ENCODE measurements around the gene FIGNL1.

The FIGNL1 gene, protein sequence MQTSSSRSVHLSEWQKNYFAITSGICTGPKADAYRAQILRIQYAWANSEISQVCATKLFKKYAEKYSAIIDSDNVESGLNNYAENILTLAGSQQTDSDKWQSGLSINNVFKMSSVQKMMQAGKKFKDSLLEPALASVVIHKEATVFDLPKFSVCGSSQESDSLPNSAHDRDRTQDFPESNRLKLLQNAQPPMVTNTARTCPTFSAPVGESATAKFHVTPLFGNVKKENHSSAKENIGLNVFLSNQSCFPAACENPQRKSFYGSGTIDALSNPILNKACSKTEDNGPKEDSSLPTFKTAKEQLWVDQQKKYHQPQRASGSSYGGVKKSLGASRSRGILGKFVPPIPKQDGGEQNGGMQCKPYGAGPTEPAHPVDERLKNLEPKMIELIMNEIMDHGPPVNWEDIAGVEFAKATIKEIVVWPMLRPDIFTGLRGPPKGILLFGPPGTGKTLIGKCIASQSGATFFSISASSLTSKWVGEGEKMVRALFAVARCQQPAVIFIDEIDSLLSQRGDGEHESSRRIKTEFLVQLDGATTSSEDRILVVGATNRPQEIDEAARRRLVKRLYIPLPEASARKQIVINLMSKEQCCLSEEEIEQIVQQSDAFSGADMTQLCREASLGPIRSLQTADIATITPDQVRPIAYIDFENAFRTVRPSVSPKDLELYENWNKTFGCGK

DNA sequence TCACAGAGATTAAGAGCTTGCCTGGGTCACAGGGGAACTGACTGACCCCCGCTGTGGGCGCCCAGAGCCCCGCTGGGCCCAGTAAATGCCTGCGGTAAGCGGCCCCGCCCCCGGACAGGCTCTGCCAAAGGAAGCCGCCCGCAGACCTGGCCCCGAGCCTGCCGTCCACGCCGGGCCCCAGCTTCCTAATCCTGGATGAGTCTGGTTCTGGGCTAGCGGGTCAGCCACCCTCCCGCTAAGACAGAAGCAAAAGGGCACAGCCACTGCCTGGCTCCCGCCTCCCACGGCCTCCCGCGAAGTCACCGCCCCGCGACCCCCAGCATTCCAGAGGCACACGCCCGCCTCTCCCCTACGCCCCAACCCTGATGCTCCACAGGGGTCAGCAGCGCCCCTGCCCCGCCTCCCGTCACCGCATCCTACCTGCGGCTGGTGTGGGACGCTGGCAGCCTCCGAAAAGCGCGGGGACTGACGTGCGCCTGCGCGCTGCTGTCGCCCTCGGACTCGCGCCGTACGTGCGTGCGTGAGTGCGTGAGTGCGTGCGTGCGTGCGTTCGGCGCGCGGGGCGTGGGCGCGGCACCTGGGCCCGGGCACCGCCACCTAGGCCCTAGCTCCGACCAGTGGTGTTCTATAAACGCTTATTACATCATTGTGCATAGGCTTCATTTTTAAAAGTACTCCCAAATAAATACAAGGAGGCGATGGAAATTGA is at the start of gene FIGNL1:
TSS of gene FIGNL1 (minus strand) at position 470 of the 709 bp plus-strand sequence. CDS start 3,063 bp downstream, outside the sequence.
- DNase-seq: peak in 56 of 58 donors; percentile 9 to 82 (median 64)

GRCh38 chr7:50499092-50499491 is 48.9 kb upstream of the FIGNL1 start:
- no peak for DNase-seq

- no peak for DNase-seq
Measured at GRCh38 chr7:50497968-50498367, 47.8 kb upstream of the FIGNL1 start.

DNA sequence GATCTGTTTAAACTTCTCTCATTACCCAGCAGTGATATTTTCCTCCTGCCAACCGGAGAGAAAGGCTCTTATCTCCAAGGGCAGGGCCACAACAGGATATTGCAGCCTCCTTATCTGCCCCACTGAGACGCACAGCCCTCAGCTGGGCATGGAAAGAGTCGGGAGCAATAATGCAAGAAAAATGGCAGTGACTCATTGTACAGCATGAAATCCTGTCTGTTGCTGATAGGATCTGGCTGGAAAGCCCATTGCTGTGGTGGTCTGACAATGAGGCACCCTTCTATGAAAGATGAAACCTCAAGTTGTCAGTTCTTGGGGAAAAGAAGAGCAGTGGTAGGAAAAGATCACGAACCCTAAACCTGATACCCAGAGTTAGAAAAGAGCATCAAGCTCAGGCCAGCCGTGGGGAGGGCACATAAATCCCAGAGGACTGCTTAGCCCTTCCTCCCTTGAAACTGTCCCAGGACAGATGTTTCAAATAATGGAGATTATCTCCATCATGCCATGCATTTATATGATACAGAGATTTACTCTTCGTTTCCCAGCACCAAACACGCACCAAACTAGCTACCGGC is 47.0 kb upstream of the FIGNL1 start:
- DNase-seq: no peak

GRCh38 chr7:50496569-50496968 is 46.4 kb upstream of the FIGNL1 start:
- no peak for DNase-seq

DNA sequence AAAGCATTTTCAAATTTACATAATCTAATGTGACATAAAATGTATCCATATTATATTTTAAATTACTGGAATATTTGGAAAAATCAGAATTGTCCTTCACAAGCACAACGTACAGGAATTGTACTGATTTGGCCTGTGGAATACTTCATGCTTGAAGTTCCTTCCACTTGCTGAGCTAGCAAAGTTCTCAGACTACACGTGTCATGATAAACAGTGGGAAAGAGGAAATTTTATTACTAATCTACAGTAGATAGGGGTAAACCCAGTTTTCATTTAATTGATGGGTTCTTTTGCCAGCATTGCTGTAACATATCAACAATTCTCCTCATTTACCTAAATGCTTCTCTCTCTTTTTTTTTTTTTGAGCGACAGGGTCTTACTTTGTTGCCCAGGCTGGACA is 45.6 kb upstream of the FIGNL1 start:
- DNase-seq: no peak

- DNase-seq: no peak
Measured at GRCh38 chr7:50492770-50493519, 42.8 kb upstream of the FIGNL1 start.

DNA sequence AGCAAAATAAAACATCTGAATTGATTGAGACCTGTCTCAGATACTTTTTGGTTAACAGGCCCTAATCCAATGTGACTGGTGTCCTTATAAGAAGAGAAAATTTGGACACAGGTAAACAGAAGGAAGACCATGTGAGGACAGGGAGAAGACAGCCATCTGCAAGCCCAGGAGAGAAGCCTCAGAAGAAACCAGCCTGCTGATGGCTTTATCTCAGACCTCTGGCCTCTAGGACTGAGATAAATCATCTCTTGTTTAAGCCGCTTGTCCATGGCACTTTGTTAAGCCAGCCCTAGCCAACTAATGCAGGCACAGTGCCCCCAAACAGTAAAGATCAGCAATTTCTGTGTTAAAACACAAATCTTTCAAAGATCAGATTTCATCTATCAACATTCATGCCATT is 41.8 kb upstream of the FIGNL1 start:
- no peak for DNase-seq

GRCh38 chr7:50491209-50491608 is 41.1 kb upstream of the FIGNL1 start:
- no peak for DNase-seq

DNA sequence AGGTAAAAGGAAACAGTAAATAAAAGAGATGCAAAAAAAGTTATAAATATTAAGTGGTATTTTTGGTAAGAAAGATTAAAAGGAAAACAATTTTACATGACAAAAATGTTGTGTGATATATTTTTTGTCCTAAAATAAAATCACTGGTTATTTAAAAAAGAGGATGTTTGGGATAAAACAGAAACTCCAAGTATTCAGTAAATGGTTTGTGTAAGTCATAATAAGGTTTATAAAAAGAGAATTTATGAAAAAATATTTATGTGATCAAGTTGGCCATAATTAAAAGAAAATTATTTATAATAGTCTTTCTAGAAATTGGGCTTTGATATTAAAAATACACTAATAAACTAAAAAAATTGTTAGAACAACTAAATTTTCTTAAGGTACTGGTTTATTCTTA is 38.2 kb upstream of the FIGNL1 start:
- no peak for DNase-seq

- DNase-seq: no peak
Measured at GRCh38 chr7:50486512-50486911, 36.4 kb upstream of the FIGNL1 start.

GRCh38 chr7:50481867-50482266 is 31.7 kb upstream of the FIGNL1 start:
- DNase-seq: no peak

DNA sequence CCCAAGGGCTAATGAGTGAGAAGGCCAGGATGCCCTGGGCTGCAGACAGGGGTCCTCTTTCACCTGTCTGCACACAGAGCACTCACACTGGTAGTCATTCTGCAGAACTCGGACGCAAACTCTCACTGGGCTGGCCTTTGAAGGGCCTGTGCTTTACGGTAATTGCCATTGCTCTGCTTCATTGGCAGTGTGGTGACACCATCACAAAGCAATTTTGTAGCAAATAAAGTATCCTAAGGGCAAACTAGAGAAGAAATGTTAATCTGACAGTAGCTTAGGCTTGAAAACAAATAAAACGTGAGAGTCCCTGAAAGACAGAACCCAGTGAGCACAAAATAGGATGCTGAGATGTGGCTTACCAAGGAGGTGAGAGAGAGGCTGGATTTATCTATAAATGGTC is 30.6 kb upstream of the FIGNL1 start:
- DNase-seq: no peak

DNA sequence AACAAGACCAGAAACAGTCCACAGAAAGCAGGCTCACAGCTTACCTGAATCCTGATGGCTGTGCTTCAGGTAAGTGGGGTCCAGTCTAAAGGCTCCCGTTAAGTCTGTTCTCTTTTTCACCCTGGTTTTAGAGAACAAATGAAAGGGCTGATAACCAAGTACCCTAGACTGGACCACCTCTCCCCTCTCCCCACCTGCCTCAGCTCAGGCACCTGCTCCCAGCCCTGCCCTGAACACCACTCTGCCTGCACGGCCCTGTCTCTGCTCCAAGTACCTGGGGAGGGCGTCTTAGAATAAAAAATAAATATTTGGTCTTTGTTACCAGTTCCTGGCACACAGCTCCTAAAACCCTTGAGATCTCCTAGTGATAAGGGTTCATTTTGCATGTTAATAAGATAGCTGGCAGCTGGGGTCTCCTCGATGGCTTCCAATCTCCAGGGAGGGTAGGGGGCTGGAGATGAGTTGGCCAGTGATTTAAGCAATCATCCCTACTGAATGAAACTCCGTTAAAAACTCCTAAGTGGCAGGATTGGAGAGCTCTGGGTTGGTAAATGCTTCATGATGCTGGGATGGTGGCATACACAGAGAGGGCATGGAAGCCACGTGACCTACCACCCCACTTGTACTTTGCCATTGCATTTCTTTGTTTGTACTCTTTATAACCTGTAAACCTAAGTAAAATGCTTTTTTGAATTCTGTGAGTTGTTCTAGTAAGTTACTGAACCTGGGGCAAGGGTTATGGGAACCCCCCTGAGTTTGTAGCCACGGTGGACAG is 29.8 kb upstream of the FIGNL1 start:
- no peak for DNase-seq

DNA sequence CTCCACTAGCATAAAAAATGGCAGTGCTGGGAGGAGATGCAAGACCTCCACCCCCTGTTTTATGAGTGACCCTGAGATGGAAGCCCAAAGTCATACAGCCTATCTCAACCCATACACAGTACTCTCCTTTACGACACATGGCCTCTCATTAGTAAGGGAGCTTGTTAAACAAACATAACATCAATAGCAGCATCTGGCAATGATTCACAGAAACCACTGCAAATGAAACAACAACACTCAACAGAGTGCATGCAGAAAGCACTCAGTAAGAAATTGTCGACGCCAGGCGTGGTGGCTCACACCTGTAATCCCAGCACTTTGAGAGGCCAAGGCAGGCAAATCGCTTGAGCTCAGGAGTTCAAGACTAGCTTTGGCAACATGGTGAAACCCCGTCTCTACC is 27.5 kb upstream of the FIGNL1 start:
- no peak for DNase-seq

DNA sequence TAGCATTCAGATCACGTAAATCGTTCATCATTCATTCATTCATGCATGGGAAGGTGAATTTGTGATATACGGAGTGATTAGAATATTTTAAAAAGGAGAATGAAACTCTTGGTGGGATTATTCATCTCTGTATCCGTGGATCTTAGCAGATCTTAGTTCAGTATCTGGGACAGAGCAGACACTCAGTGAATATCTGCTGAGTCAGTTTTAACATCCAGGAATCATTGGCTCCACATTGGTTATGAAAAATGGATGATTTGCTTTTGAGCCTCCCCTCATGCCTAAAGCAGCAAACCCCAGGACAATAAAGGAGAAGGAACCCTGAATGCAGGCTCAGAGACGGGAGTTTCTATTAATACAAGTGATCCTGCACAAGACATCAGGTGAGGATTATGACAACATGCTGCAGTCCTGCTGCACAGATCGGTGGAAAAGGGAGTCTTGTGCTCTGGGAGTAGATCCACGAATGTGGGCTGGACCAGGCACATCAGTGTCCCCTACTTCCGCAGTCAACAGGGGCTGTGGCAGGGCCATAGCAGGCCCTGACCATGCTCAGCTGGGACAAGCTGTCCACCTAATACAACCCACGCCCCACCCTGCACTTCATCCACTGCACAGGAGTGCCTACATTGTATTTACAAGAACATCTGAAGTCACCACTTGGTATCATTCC is 26.9 kb upstream of the FIGNL1 start:
- DNase-seq: no peak

DNA sequence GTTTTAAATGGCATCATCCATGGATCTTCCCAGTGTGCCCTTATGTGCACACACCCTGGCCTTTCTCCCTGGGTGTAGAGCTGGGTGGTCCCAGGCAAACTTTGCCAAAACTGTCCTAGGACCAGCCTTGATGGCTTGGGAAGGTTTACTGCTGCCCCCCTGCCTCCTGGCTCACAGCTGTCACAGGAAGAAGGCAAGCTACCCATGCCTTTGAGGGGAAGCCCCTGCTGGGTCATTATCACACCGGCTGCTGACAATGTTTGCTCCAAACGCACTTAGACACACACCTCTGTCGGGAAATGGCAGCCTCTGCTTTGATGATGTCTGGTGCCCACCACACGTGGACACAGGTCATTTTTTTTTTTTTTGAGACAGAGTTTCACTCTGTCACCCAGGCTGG is 25.2 kb upstream of the FIGNL1 start:
- DNase-seq: no peak

GRCh38 chr7:50474382-50475160 is 24.4 kb upstream of the FIGNL1 start:
- no peak for DNase-seq

DNA sequence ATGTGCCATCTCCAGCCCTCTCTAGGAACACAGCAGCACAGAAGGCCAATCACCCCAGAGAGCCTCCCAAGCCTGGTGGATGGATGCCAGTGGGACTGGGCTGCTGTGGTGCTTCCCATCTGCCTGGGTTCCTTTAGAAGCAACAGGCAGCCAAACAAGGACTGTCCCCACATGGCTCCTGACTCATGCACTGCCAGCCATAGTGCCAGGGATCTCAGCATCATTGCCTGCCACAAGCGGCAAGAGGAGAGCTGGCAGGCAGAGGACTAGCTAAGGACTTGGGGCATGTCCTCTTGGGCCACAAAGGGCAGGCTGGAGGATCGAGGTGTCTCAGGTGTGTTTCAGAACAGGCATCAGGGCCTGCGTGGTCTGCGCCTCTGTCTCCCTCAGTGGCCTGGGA is 23.4 kb upstream of the FIGNL1 start:
- no peak for DNase-seq

All from anterior cingulate cortex (tissue), 58 donors.